CD14-positive monocyte (primary cell): Measurements from ENCODE around the gene DIS3L2. TPM values are rescaled to one million over a fixed set of nuclear protein-coding genes. Genes with fewer than 3 reads are reported as not detected.
"Not testable (repeated sequence)": the region's sequence is repeated elsewhere in the genome, so short reads cannot be mapped to it uniquely, and the experiment has no call there.

ENCODE experiments used
- DNase-seq, 3 donors: peaks; one replicate each; pipeline ENCODE4 v3.0.0-alpha.2; 2011 to 2022
- H2AFZ ChIP-seq: 2 replicates; pipeline ENCODE4 v1.6.0; 2012; ENCODE audit warnings: mild to moderate bottlenecking, low read depth, low read length, inconsistent platforms; ENCODE audit not compliant: insufficient read depth, poor library complexity, severe bottlenecking
- H3K27ac ChIP-seq, 2 donors: 1 replicate in 1 of 2; 2 replicates in 1 of 2; pipeline ENCODE4 v1.5.1; 2012 to 2013; ENCODE audit warnings: low read length in 2 of 2, control low read depth in 1 of 2, inconsistent platforms in 1 of 2, low read depth in 1 of 2, mild to moderate bottlenecking in 1 of 2
- H3K27me3 ChIP-seq, 2 donors: one replicate each; pipeline versions ENCODE4 v1.6.0 to v1.6.1; 2011 to 2013; ENCODE audit warnings: low read length in 2 of 2; ENCODE audit not compliant: control insufficient read depth in 2 of 2, insufficient read depth in 2 of 2
- H3K36me3 ChIP-seq, 2 donors: replicated peaks in 1 of 2; 1 replicate in 1 of 2; 2 replicates in 1 of 2; pipeline versions ENCODE4 v1.5.1 to v1.6.1; 2012 to 2013; ENCODE audit warnings: low read length in 2 of 2, control low read depth in 1 of 2, inconsistent platforms in 1 of 2, mild to moderate bottlenecking in 1 of 2; ENCODE audit not compliant: insufficient read depth in 2 of 2, control insufficient read depth in 1 of 2
- H3K4me1 ChIP-seq, 2 donors: 1 replicate in 1 of 2; 2 replicates in 1 of 2; pipeline versions ENCODE4 v1.5.1 to v1.6.1; 2012 to 2013; ENCODE audit warnings: low read length in 2 of 2, control low read depth in 1 of 2, inconsistent platforms in 1 of 2, mild to moderate bottlenecking in 1 of 2, moderate library complexity in 1 of 2; ENCODE audit not compliant: insufficient read depth in 2 of 2, control insufficient read depth in 1 of 2
- H3K4me2 ChIP-seq: replicated peaks from 2 replicates; pipeline ENCODE3; 2012; ENCODE audit warnings: low read length, moderate library complexity, mild to moderate bottlenecking; ENCODE audit not compliant: poor library complexity, severe bottlenecking; ENCODE audit errors: extremely low read depth
- H3K4me3 ChIP-seq, 3 experiments: fragments of 200-600 bp in 1 of 3; sonication (generic) in 1 of 3; replicated peaks in 1 of 3; 1 replicate in 2 of 3; 2 replicates in 1 of 3; pipeline ENCODE4 v1.5.1; 2011 to 2013; ENCODE audit warnings: low read length in 3 of 3, mild to moderate bottlenecking in 3 of 3, control low read depth in 2 of 3, low read depth in 2 of 3, inconsistent platforms in 1 of 3, moderate library complexity in 1 of 3
- H3K79me2 ChIP-seq: 2 replicates; pipeline ENCODE4 v1.6.0; 2012; ENCODE audit warnings: mild to moderate bottlenecking, control low read depth, inconsistent platforms, low read length, moderate library complexity; ENCODE audit not compliant: insufficient read depth
- H3K9ac ChIP-seq: 2 replicates; pipeline ENCODE4 v1.6.0; 2017; ENCODE audit warnings: low read length, mild to moderate bottlenecking; ENCODE audit not compliant: insufficient read depth, poor library complexity, severe bottlenecking
- H3K9me3 ChIP-seq, 2 donors: replicated peaks in 1 of 2; 1 replicate in 1 of 2; 2 replicates in 1 of 2; pipeline versions ENCODE4 v1.5.1 to v1.6.1; 2012 to 2013; ENCODE audit warnings: low read length in 2 of 2, control low read depth in 1 of 2; ENCODE audit not compliant: control insufficient read depth in 1 of 2, insufficient read depth in 1 of 2
- H4K20me1 ChIP-seq: 2 replicates; pipeline ENCODE4 v1.6.0; 2012; ENCODE audit warnings: mild to moderate bottlenecking, low read length, control low read depth, moderate library complexity; ENCODE audit not compliant: insufficient read depth
- H3K27ac Mint-ChIP-seq, 7 donors: one replicate each; pipeline ENCODE4 v1.8.0; 2020; ENCODE audit warnings: mild to moderate bottlenecking in 7 of 7, mixed read lengths in 7 of 7, moderate library complexity in 6 of 7, inconsistent platforms in 2 of 7
- H3K27me3 Mint-ChIP-seq, 3 donors: one replicate each; pipeline ENCODE4 v1.8.0; 2021 to 2022; ENCODE audit warnings: low read depth in 3 of 3, mild to moderate bottlenecking in 3 of 3, mixed read lengths in 3 of 3, moderate library complexity in 3 of 3, inconsistent platforms in 1 of 3
- H3K36me3 Mint-ChIP-seq, 2 donors: one replicate each; pipeline ENCODE4 v1.8.0; 2020; ENCODE audit warnings: mixed read lengths in 2 of 2, inconsistent platforms in 1 of 2, mild to moderate bottlenecking in 1 of 2
- H3K4me1 Mint-ChIP-seq: one replicate; pipeline ENCODE4 v1.8.0; 2020; ENCODE audit warnings: mild to moderate bottlenecking, mixed read lengths
- H3K4me3 Mint-ChIP-seq, 2 donors: one replicate each; pipeline ENCODE4 v1.8.0; 2020; ENCODE audit warnings: mild to moderate bottlenecking in 2 of 2, mixed read lengths in 2 of 2, moderate library complexity in 1 of 2
- H3K9me3 Mint-ChIP-seq, 7 donors: one replicate each; pipeline ENCODE4 v1.8.0; 2020 to 2022; ENCODE audit warnings: mixed read lengths in 7 of 7, mild to moderate bottlenecking in 6 of 7, moderate library complexity in 6 of 7, inconsistent platforms in 2 of 7
- CTCF ChIP-seq: fragments of 200-600 bp; IDR thresholded peaks from one replicate; pipeline ENCODE4 v1.8.0; 2022; ENCODE audit warnings: antibody characterized with exemption, mild to moderate bottlenecking
- WGBS: methylation state at CpG from one replicate; pipeline ENCODE4 v1.1.5; 2013; ENCODE audit warnings: missing lambda C conversion rate; ENCODE audit not compliant: insufficient coverage; 5-methylcytosine and 5-hydroxymethylcytosine counted together
- intact Hi-C, 2 donors: fragments of 100-400 bp; cut with micrococcal nuclease; formaldehyde crosslinking; loops; one replicate each; pipeline versions ENCODE4 v1.15.0 to v1.15.1; 2023
- polyA plus RNA-seq, 3 donors: library from polyadenylated mRNA; depleted of rRNA in 1 of 3; unstranded in 2 of 3; stranded (reverse) in 1 of 3; fragments of 300-500 nt in 2 of 3; fragments of >200 nt in 1 of 3; fragmentation: Illumina TruSeq in 2 of 3; gene quantifications; 1 replicate in 2 of 3; 2 replicates in 1 of 3; pipeline ENCODE4 v1.2.3, GENCODE V29; 2012 to 2021

Gene DIS3L2
- polyA plus RNA-seq, 3 donors = 6.0 to 21.7 (median 6.4) TPM

DNA sequence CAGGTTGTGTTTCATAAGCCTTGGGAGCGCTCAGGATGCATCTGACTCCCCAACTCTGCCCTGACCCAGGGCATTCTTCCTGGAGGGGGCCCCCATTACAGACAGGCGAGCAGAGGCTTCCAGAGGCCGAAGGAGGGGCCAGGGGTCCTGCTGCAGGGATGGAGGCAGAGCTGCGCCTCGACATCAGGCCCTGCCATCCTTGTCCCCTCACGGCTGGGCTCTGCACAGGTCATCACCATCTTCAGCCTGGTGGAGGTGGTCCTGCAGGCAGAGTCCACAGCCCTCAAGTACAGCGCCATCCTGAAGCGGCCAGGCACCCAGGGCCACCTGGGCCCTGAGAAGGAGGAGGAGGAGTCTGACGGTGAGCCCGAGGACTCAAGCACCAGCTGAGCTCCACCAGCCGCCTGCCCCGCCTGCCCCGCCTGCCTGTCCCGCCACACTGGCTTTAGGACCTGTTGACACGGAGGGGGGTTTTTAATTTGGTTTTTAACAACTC lies 374.8 kb downstream of the DIS3L2 start:
- Histone ChIP-seq H3K4me2 (no peak overlapping the region), H3K4me3 (no peak overlapping the region), H3K27me3 (no peaks in the 10 kb centered on the region), H3K9ac (no peak overlapping the region), H2AFZ (no peak overlapping the region), H4K20me1 (no peaks in the 10 kb centered on the region), H3K9me3 (no peaks in the 10 kb centered on the region), H3K79me2 (no peaks in the 10 kb centered on the region), H3K36me3 (peaks cover 0 to 4% of the 10 kb centered on the region in 2 donors), H3K4me1 (no peaks in the 10 kb centered on the region), H3K27ac (no peak overlapping the region)
- Mint-ChIP-seq H3K27me3 (peaks cover 0 to 2% (median 0%) of the 10 kb centered on the region in 3 donors), H3K4me3 (no peak overlapping the region), H3K27ac (no peak overlapping the region), H3K4me1 (no peaks in the 10 kb centered on the region), H3K36me3 (peaks cover 8 to 14% of the 10 kb centered on the region in 2 donors), H3K9me3 (no peaks in the 10 kb centered on the region)
- TF ChIP-seq CTCF = no peak
- WGBS = 99% methylated on average over 10 of the region's 15 CpGs
- intact Hi-C loops = no loop called here
- DNase-seq = no peak

GRCh38 chr2:232336981-232337720 lies 375.6 kb downstream of the DIS3L2 start:
- H3K4me3 Mint-ChIP-seq = no peak overlapping the region
- no peaks in the 10 kb centered on the region for H3K9me3 Mint-ChIP-seq
- peak overlapping the region in 1 of 7 donors; percentile 57 for H3K27ac Mint-ChIP-seq
- intact Hi-C loops = no loop called here
- no peak for DNase-seq
- Histone ChIP-seq H3K9me3 (no peaks in the 10 kb centered on the region), H3K27me3 (no peaks in the 10 kb centered on the region), H4K20me1 (no peaks in the 10 kb centered on the region), H3K79me2 (no peaks in the 10 kb centered on the region), H3K4me3 (no peak overlapping the region), H3K27ac (no peak overlapping the region), H3K9ac (no peak overlapping the region), H2AFZ (no peak overlapping the region), H3K4me1 (no peaks in the 10 kb centered on the region), H3K36me3 (peaks cover 0 to 4% of the 10 kb centered on the region in 2 donors), H3K4me2 (no peak overlapping the region)
- no peaks in the 10 kb centered on the region for H3K4me1 Mint-ChIP-seq
- no peak for TF ChIP-seq CTCF
- H3K36me3 Mint-ChIP-seq = peaks cover 8 to 14% of the 10 kb centered on the region in 2 donors
- peaks cover 0 to 2% (median 0%) of the 10 kb centered on the region in 3 donors for H3K27me3 Mint-ChIP-seq
- 75% methylated on average over 9 of the region's 18 CpGs for WGBS

- H3K27me3 ChIP-seq, H3K79me2 ChIP-seq, H3K27me3 Mint-ChIP-seq, H3K9ac ChIP-seq, intact Hi-C loops, H2AFZ ChIP-seq, DNase-seq, H3K4me1 ChIP-seq, H3K4me1 Mint-ChIP-seq, H3K4me3 ChIP-seq, H3K36me3 ChIP-seq, H3K9me3 ChIP-seq, H3K4me2 ChIP-seq, H3K9me3 Mint-ChIP-seq, H3K27ac ChIP-seq, H3K4me3 Mint-ChIP-seq, H4K20me1 ChIP-seq, H3K27ac Mint-ChIP-seq: not testable (repeated sequence)
- H3K36me3 Mint-ChIP-seq = peaks cover 8 to 14% of the 10 kb centered on the region in 2 donors
- 100% methylated on average over 7 of the region's 16 CpGs for WGBS
Measured at GRCh38 chr2:232338094-232338758, 376.7 kb downstream of the DIS3L2 start.
